K562 (cell line): ENCODE data around the gene ALKBH2. TPM values are rescaled to one million over a fixed set of nuclear protein-coding genes. Genes with fewer than 3 reads are reported as not detected.
A peak's percentile ranks its signal among the peaks of the same experiment; 100 is the strongest.

Source experiments
- ADNP ChIP-seq: fragments of 200-800 bp; sonication (Bioruptor generic); IDR thresholded peaks from 2 replicates; pipeline ENCODE4 v1.6.1; 2016; ENCODE audit warnings: missing genetic modification characterization, missing compliant biosample characterization
- ASH1L ChIP-seq: fragments of 450-650 bp; IDR thresholded peaks from 2 replicates; pipeline ENCODE4 v1.6.1; 2018; ENCODE audit warnings: borderline replicate concordance, mild to moderate bottlenecking, low read depth; ENCODE audit not compliant: partially characterized antibody
- CEBPG ChIP-seq, 3 experiments: fragments of 200-800 bp in 1 of 3; sonication (Bioruptor generic) in 1 of 3; sonication (generic) in 1 of 3; formaldehyde crosslinking in 1 of 3; IDR thresholded peaks in 2 of 3; conservative IDR thresholded peaks in 1 of 3; 2 replicates each; pipeline versions ENCODE4 v1.6.1 to v1.8.0; 2016 to 2022; ENCODE audit warnings: missing compliant biosample characterization in 2 of 3, missing genetic modification characterization in 2 of 3, mild to moderate bottlenecking in 1 of 3, missing genetic modification reagents in 1 of 3
- CUX1 ChIP-seq: fragments of 200-800 bp; sonication (Bioruptor generic); IDR thresholded peaks from 2 replicates; pipeline ENCODE4 v1.6.1; 2016; ENCODE audit warnings: missing genetic modification characterization, missing compliant biosample characterization
- FOS ChIP-seq: IDR thresholded peaks from 3 replicates; pipeline ENCODE4 v1.6.1; 2011; ENCODE audit not compliant: insufficient read length; ENCODE audit errors: extremely low read depth
- FOXK2 ChIP-seq, 2 experiments: fragments of 450-650 bp; IDR thresholded peaks in 1 of 2; conservative IDR thresholded peaks in 1 of 2; 2 replicates each; pipeline ENCODE4 v1.6.1; 2016; ENCODE audit warnings: low read depth in 2 of 2, mild to moderate bottlenecking in 1 of 2
- HDAC2 ChIP-seq: fragments of 450-650 bp; IDR thresholded peaks from 2 replicates; pipeline ENCODE4 v1.6.1; 2016; ENCODE audit warnings: mild to moderate bottlenecking
- HES1 ChIP-seq: fragments of 450-650 bp; IDR thresholded peaks from 2 replicates; pipeline ENCODE4 v1.6.1; 2016; ENCODE audit warnings: low read depth, mild to moderate bottlenecking, moderate library complexity
- KAT2B ChIP-seq: IDR thresholded peaks from one replicate; pipeline ENCODE4 v1.6.1; 2012; ENCODE audit warnings: low read depth, mild to moderate bottlenecking, control low read depth, inconsistent platforms, low read length, moderate library complexity
- MIER1 ChIP-seq: fragments of 450-650 bp; IDR thresholded peaks from 2 replicates; pipeline ENCODE4 v1.6.1; 2016; ENCODE audit warnings: antibody characterized with exemption, mild to moderate bottlenecking, low read depth
- NFIC ChIP-seq: fragments of 450-650 bp; IDR thresholded peaks from 2 replicates; pipeline ENCODE4 v1.6.1; 2017; ENCODE audit warnings: mild to moderate bottlenecking, inconsistent platforms
- PHF8 ChIP-seq: fragments of 200-600 bp; sonication (generic); IDR thresholded peaks from 2 replicates; pipeline ENCODE4 v1.6.1; 2012; ENCODE audit warnings: mixed run types, mild to moderate bottlenecking, inconsistent platforms, low read length, moderate library complexity, borderline replicate concordance
- POLR2AphosphoS2 ChIP-seq: IDR thresholded peaks from 2 replicates; pipeline ENCODE4 v1.6.1; 2012; ENCODE audit warnings: low read length, improper control_type of control experiment
- RFX5 ChIP-seq: IDR thresholded peaks from 2 replicates; pipeline ENCODE4 v1.6.1; 2011; ENCODE audit warnings: low read depth, mild to moderate bottlenecking, improper control_type of control experiment, low read length
- RNF2 ChIP-seq: sonication (generic); IDR thresholded peaks from 2 replicates; pipeline ENCODE4 v1.6.1; 2016
- SIX5 ChIP-seq, 2 experiments: IDR thresholded peaks; 2 replicates each; pipeline ENCODE4 v1.6.1; 2011; ENCODE audit warnings: low read length in 2 of 2, borderline replicate concordance in 1 of 2, low read depth in 1 of 2, mild to moderate bottlenecking in 1 of 2, moderate library complexity in 1 of 2; ENCODE audit not compliant: insufficient read depth in 1 of 2
- STAT5B ChIP-seq: fragments of 250-450 bp; sonication (Bioruptor Pico); IDR thresholded peaks from 2 replicates; pipeline ENCODE4 v1.8.0; 2021; ENCODE audit warnings: mild to moderate bottlenecking, inconsistent platforms
- XRCC3 ChIP-seq: fragments of 450-650 bp; IDR thresholded peaks from 2 replicates; pipeline ENCODE4 v1.6.1; 2017; ENCODE audit warnings: mild to moderate bottlenecking, moderate library complexity
- YBX1 ChIP-seq: fragments of 450-650 bp; IDR thresholded peaks from 2 replicates; pipeline ENCODE4 v1.7.1; 2016; ENCODE audit warnings: mild to moderate bottlenecking
- ZNF280A ChIP-seq: fragments of 450-650 bp; IDR thresholded peaks from 2 replicates; pipeline ENCODE4 v1.6.1; 2018; ENCODE audit warnings: mild to moderate bottlenecking, low read depth; ENCODE audit not compliant: partially characterized antibody
- polyA plus RNA-seq, 8 experiments: library from polyadenylated mRNA; depleted of rRNA in 4 of 8; stranded (reverse) in 5 of 8; unstranded in 3 of 8; fragments of >200 nt; fragmentation: Nextera tagmentation in 2 of 8; fragmentation: Illumina TruSeq in 1 of 8; extraction: Ambion mirVana in 2 of 8; extraction: Trizol in 1 of 8; gene quantifications; 2 replicates each; pipeline versions ENCODE4 v1.2.1 to v1.2.3, GENCODE V29; 2011 to 2014; ENCODE audit warnings: inconsistent platforms in 1 of 8, missing spikeins in 1 of 8
- total RNA-seq, 7 experiments: library from RNA; depleted of rRNA in 6 of 7; stranded (reverse); fragments of >200 nt in 6 of 7; fragmentation: Illumina TruSeq in 2 of 7; extraction: Trizol in 2 of 7; gene quantifications; 2 replicates each; pipeline versions ENCODE4 v1.2.1 to v1.2.3, GENCODE V29; 2011 to 2021; ENCODE audit warnings: low replicate concordance in 1 of 7

ALKBH2 gene
- total and polyA plus RNA-seq, 9 of the 15 experiments (the other 6 are each of a cell fraction or from before 2014, with no cell fraction given) = 5.9 to 56.1 (median 41.9) TPM

GRCh38 chr12:109093022-109093918 is at the start of gene ALKBH2 (continued):
- TF ChIP-seq MIER1 (peak; percentile 19; the same call in 1 of the 2 replicates), KAT2B (no peak), POLR2AphosphoS2 (no peak), RFX5 (peak; percentile 56; the same call in 1 of the 2 replicates), XRCC3 (no peak), ADNP (tag) (peak; percentile 68), STAT5B (CRISPR knock-in tag) (no peak), HDAC2 (peak; percentile 90), YBX1 (no peak), HES1 (no peak), FOXK2 (conservative IDR thresholded peaks at IDR 0.05 in 1 of 2, IDR thresholded peaks at IDR 0.05 in 1 of 2; ENCODE audit: low read depth in 2 of 2) (peak; percentile 61 to 71; a peak in 3 of 4 replicates), PHF8 (peak; percentile 68; the same call in 1 of the 2 replicates), CUX1 (CRISPR knock-in tag) (0 out of 2 replicates have a peak, but pooled peaks have one; percentile 31), SIX5 (IDR thresholded peaks at IDR 0.05; ENCODE audit: borderline replicate concordance in 1 of 2, insufficient read depth in 1 of 2, low read depth in 1 of 2, low read length in 2 of 2) (no peak), CEBPG (CRISPR knock-in tag; IDR thresholded peaks at IDR 0.05) (no peak; the same call in 1 of the 2 replicates), CEBPG (tag; conservative IDR thresholded peaks at IDR 0.05 in 1 of 2, IDR thresholded peaks at IDR 0.05 in 1 of 2) (0 out of 4 replicates have a peak, but pooled peaks of 1 of the 2 experiments have one; percentile 20), NFIC (peak; percentile 42), ASH1L (peak; percentile 25), FOS (no peak), RNF2 (peak; percentile 95), ZNF280A (no peak)
